HL-60 (cell line): ENCODE measurements around the gene SERPINA4.

Source experiments
- POLR2AphosphoS5 ChIP-seq: IDR thresholded peaks from 2 replicates; pipeline ENCODE4 v1.6.1; 2012; ENCODE audit warnings: low read depth
- REST ChIP-seq: IDR thresholded peaks from 2 replicates; pipeline ENCODE4 v1.6.1; 2012; ENCODE audit warnings: low read depth; ENCODE audit not compliant: insufficient replicate concordance
- SPI1 ChIP-seq: IDR thresholded peaks from 2 replicates; pipeline ENCODE4 v1.6.1; 2012; ENCODE audit warnings: low read depth, mild to moderate bottlenecking, borderline replicate concordance
- TF ChIP-seq, protein P1 (sequence below): IDR thresholded peaks from one replicate; pipeline ENCODE4 v1.5.1; 2011; ENCODE audit warnings: low read length, control low read depth, inconsistent platforms; ENCODE audit not compliant: insufficient read depth

- TF ChIP-seq, protein P1, sequence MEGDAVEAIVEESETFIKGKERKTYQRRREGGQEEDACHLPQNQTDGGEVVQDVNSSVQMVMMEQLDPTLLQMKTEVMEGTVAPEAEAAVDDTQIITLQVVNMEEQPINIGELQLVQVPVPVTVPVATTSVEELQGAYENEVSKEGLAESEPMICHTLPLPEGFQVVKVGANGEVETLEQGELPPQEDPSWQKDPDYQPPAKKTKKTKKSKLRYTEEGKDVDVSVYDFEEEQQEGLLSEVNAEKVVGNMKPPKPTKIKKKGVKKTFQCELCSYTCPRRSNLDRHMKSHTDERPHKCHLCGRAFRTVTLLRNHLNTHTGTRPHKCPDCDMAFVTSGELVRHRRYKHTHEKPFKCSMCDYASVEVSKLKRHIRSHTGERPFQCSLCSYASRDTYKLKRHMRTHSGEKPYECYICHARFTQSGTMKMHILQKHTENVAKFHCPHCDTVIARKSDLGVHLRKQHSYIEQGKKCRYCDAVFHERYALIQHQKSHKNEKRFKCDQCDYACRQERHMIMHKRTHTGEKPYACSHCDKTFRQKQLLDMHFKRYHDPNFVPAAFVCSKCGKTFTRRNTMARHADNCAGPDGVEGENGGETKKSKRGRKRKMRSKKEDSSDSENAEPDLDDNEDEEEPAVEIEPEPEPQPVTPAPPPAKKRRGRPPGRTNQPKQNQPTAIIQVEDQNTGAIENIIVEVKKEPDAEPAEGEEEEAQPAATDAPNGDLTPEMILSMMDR = no peak
- TF ChIP-seq REST (no peak), POLR2AphosphoS5 (no peak), SPI1 (no peak)
Observed at GRCh38 chr14:94568186-94568585, 6.9 kb downstream of the SERPINA4 start.
